GM03348 (cell line): Measurements from ENCODE around the gene SHANK3.
A peak's percentile ranks its signal among the peaks of the same experiment; 100 is the strongest.
"Not testable (repeated sequence)": the region's sequence is repeated elsewhere in the genome, so short reads cannot be mapped to it uniquely, and the experiment has no call there.

Experiments
- DNase-seq: peaks from one replicate; pipeline ENCODE4 v3.0.0; 2012; ENCODE audit warnings: low spot score

SHANK3 gene

GRCh38 chr22:50672471-50673230 lies at the start of gene SHANK3:
TSS of gene SHANK3 (plus strand) at chr22:50672823.
- DNase-seq, result peak; percentile 13

- DNase-seq, result no peak
Measured at GRCh38 chr22:50624347-50625130, 48.1 kb upstream of the SHANK3 start.

GRCh38 chr22:50625131-50625567 lies 47.5 kb upstream of the SHANK3 start:
- DNase-seq, result no peak

GRCh38 chr22:50625568-50626313 lies 46.9 kb upstream of the SHANK3 start:
- DNase-seq, result no peak

GRCh38 chr22:50626314-50626849 lies 46.2 kb upstream of the SHANK3 start:
- no peak for DNase-seq

- DNase-seq, result no peak
Measured at GRCh38 chr22:50626850-50627641, 45.6 kb upstream of the SHANK3 start.

- DNase-seq, result peak; percentile 98
Measured at GRCh38 chr22:50627642-50628542, 44.7 kb upstream of the SHANK3 start, which contains the start of gene ARSA. TSS of gene ARSA (minus strand) at chr22:50628152. CDS start at chr22:50627779, 373 bp downstream.

GRCh38 chr22:50628543-50629134 lies 44.0 kb upstream of the SHANK3 start:
- DNase-seq, result peak; percentile 4

GRCh38 chr22:50630376-50630775 lies 42.2 kb upstream of the SHANK3 start:
- no peak for DNase-seq

GRCh38 chr22:50633086-50633485 lies 39.5 kb upstream of the SHANK3 start:
- DNase-seq, result no peak

GRCh38 chr22:50633771-50634170 lies 38.9 kb upstream of the SHANK3 start:
- DNase-seq, result no peak

- no peak for DNase-seq
Measured at GRCh38 chr22:50635591-50635990, 37.0 kb upstream of the SHANK3 start.

- DNase-seq, result not testable (repeated sequence)
Measured at GRCh38 chr22:50640296-50640695, 32.3 kb upstream of the SHANK3 start.

- no peak for DNase-seq
Measured at GRCh38 chr22:50640857-50641647, 31.6 kb upstream of the SHANK3 start.

- DNase-seq, result peak; percentile 40
Measured at GRCh38 chr22:50641696-50642607, 30.7 kb upstream of the SHANK3 start.

- DNase-seq, result not testable (repeated sequence)
Measured at GRCh38 chr22:50643021-50643820, 29.4 kb upstream of the SHANK3 start.

- DNase-seq, result not testable (repeated sequence)
Measured at GRCh38 chr22:50643821-50644101, 28.9 kb upstream of the SHANK3 start.
